ENCODE data around the gene ORMDL2. TPM values are rescaled to one million over a fixed set of nuclear protein-coding genes. Genes with fewer than 3 reads are reported as not detected.

ORMDL2 gene
- total and polyA plus RNA-seq, 3 experiments from 2014 or later = 49.0 to 110 (median 49.7) TPM

- Mint-ChIP-seq H3K9me3 (no peaks in the 10 kb centered on the region), H3K27ac (no peak overlapping the region), H3K4me3 (no peak overlapping the region), H3K27me3 (no peaks in the 10 kb centered on the region), H3K36me3 (peaks cover 0 to 62% (median 8%) of the 10 kb centered on the region in 3 donors), H3K4me1 (peaks cover 33 to 45% (median 42%) of the 10 kb centered on the region in 3 donors)
- peak overlapping the region; percentile 94 for H3K4me3 ChIP-seq (ENCODE audit: low read length)
- H3K27ac ChIP-seq (ENCODE audit: low read depth, low read length) = peak overlapping the region; percentile 86
- POLR2A ChIA-PET = interaction anchor here (1.1 to 4.4 kb wide), 9 partner anchors 10 to 543 kb away, joined by 5 to 105 read pairs (median 16); partner anchors contain the start of genes BLOC1S1, DGKA, DNAJC14 and PYM1
- peaks cover 24% of the 10 kb centered on the region for H3K36me3 ChIP-seq (ENCODE audit: insufficient read depth, low read length)
- no peaks in the 10 kb centered on the region for H3K27me3 ChIP-seq (ENCODE audit: insufficient read depth, low read length, poor library complexity, severe bottlenecking)
- DNase-seq = no peak
- peaks cover 39% of the 10 kb centered on the region for H3K4me1 ChIP-seq (ENCODE audit: insufficient read depth, low read length)
- no peaks in the 10 kb centered on the region for H3K9me3 ChIP-seq (ENCODE audit: low read length)
- CTCF ChIA-PET = interaction anchor here (0.9 to 5.4 kb wide), 11 partner anchors 10 to 228 kb away, joined by 3 to 52 read pairs (median 6); partner anchors contain the start of genes DNAJC14 and RAB5B
Measured at GRCh38 chr12:55816881-55817344, 928 bp upstream of the ORMDL2 start.

- peaks cover 0 to 64% (median 10%) of the 10 kb centered on the region in 3 donors for H3K36me3 Mint-ChIP-seq
- Histone ChIP-seq H3K4me1 (ENCODE audit: insufficient read depth, low read length) (peaks cover 39% of the 10 kb centered on the region), H3K27me3 (ENCODE audit: insufficient read depth, low read length, poor library complexity, severe bottlenecking) (no peaks in the 10 kb centered on the region), H3K4me3 (ENCODE audit: low read length) (peak overlapping the region; percentile 81), H3K36me3 (ENCODE audit: insufficient read depth, low read length) (peaks cover 31% of the 10 kb centered on the region), H3K9me3 (ENCODE audit: low read length) (no peaks in the 10 kb centered on the region), H3K27ac (ENCODE audit: low read depth, low read length) (peak overlapping the region; percentile 60)
- ChIA-PET CTCF (interaction anchor here (0.9 to 5.4 kb wide), 15 partner anchors 8 to 286 kb away, joined by 3 to 52 read pairs (median 5); partner anchors contain the start of genes DNAJC14, GDF11, PA2G4 and PYM1), POLR2A (interaction anchor here (0.9 to 4.4 kb wide), 18 partner anchors 9 to 631 kb away, joined by 3 to 105 read pairs (median 6); partner anchors contain the start of genes BLOC1S1, DGKA, DNAJC14 and ESYT1)
- H3K27ac Mint-ChIP-seq = no peak overlapping the region
- H3K27me3 Mint-ChIP-seq = no peaks in the 10 kb centered on the region
- DNase-seq = peak in 1 of 5 donors; percentile 68
- H3K4me3 Mint-ChIP-seq = no peak overlapping the region
- no peaks in the 10 kb centered on the region for H3K9me3 Mint-ChIP-seq
- H3K4me1 Mint-ChIP-seq = peaks cover 25 to 35% (median 32%) of the 10 kb centered on the region in 3 donors
Measured at GRCh38 chr12:55818140-55818728, 393 bp downstream of the ORMDL2 start.

GRCh38 chr12:55818886-55819285 lies 1.0 kb downstream of the ORMDL2 start:
- Mint-ChIP-seq H3K27ac (peak overlapping the region in 3 of 8 donors; percentile 43 to 72 (median 47)), H3K4me1 (peaks cover 22 to 32% (median 25%) of the 10 kb centered on the region in 3 donors), H3K9me3 (no peaks in the 10 kb centered on the region), H3K36me3 (peaks cover 0 to 63% (median 9%) of the 10 kb centered on the region in 3 donors), H3K4me3 (peak overlapping the region in 3 of 7 donors; percentile 55 to 86 (median 64)), H3K27me3 (no peaks in the 10 kb centered on the region)
- no peaks in the 10 kb centered on the region for H3K9me3 ChIP-seq (ENCODE audit: low read length)
- no peak for DNase-seq
- H3K4me3 ChIP-seq (ENCODE audit: low read length) = peak overlapping the region; percentile 81
- POLR2A ChIA-PET = interaction anchor here (0.9 to 4.4 kb wide), 9 partner anchors 8 to 631 kb away, joined by 3 to 105 read pairs (median 4); partner anchors contain the start of genes DNAJC14, ESYT1, RAB5B and TIMELESS
- CTCF ChIA-PET = interaction anchor here (1.2 to 5.4 kb wide), 7 partner anchors 12 to 285 kb away, joined by 3 to 52 read pairs (median 12); partner anchors contain the start of genes DNAJC14, GDF11, PA2G4 and PYM1
- peaks cover 31% of the 10 kb centered on the region for H3K36me3 ChIP-seq (ENCODE audit: insufficient read depth, low read length)
- peaks cover 35% of the 10 kb centered on the region for H3K4me1 ChIP-seq (ENCODE audit: insufficient read depth, low read length)
- no peaks in the 10 kb centered on the region for H3K27me3 ChIP-seq (ENCODE audit: insufficient read depth, low read length, poor library complexity, severe bottlenecking)
- peak overlapping the region; percentile 60 for H3K27ac ChIP-seq (ENCODE audit: low read depth, low read length)

DNA sequence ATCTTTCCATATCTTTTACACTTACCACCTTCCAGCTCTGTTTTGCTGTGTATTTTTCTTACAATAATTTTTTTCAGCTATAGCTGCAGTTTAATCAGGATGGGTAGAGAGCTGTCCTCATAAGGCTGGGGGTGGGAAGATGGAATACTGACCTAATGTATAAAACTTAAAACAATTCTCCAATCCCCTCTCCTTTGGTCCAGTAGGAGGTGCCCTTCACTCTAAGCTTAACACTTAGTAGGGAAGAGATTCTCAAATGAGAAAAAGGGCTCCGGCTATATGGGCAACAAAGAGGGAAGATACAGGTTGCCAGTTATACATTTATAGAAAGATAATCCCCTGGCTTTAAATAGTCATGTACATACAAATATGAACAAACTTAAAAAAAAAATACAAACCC lies 2.8 kb downstream of the ORMDL2 start:
- Histone ChIP-seq H3K27me3 (ENCODE audit: insufficient read depth, low read length, poor library complexity, severe bottlenecking) (no peaks in the 10 kb centered on the region), H3K9me3 (ENCODE audit: low read length) (no peaks in the 10 kb centered on the region), H3K36me3 (ENCODE audit: insufficient read depth, low read length) (peaks cover 35% of the 10 kb centered on the region), H3K27ac (ENCODE audit: low read depth, low read length) (no peak overlapping the region), H3K4me1 (ENCODE audit: insufficient read depth, low read length) (peaks cover 31% of the 10 kb centered on the region), H3K4me3 (ENCODE audit: low read length) (no peak overlapping the region)
- no peak overlapping the region for H3K4me3 Mint-ChIP-seq
- POLR2A ChIA-PET = interaction anchor here (4.4 kb wide), 1 partner anchor 10 kb away, joined by 105 read pairs; the partner anchor contains the start of gene DNAJC14
- H3K27ac Mint-ChIP-seq = peak overlapping the region in 3 of 8 donors; percentile 14 to 52 (median 44)
- H3K9me3 Mint-ChIP-seq = no peaks in the 10 kb centered on the region
- no peak for DNase-seq
- H3K4me1 Mint-ChIP-seq = peaks cover 15 to 25% (median 23%) of the 10 kb centered on the region in 3 donors
- peaks cover 0 to 57% (median 6%) of the 10 kb centered on the region in 3 donors for H3K36me3 Mint-ChIP-seq
- CTCF ChIA-PET = interaction anchor here (0.6 to 5.4 kb wide), 4 partner anchors 11 to 132 kb away, joined by 3 to 52 read pairs (median 6); partner anchors contain the start of gene DNAJC14
- H3K27me3 Mint-ChIP-seq = no peaks in the 10 kb centered on the region

DNA sequence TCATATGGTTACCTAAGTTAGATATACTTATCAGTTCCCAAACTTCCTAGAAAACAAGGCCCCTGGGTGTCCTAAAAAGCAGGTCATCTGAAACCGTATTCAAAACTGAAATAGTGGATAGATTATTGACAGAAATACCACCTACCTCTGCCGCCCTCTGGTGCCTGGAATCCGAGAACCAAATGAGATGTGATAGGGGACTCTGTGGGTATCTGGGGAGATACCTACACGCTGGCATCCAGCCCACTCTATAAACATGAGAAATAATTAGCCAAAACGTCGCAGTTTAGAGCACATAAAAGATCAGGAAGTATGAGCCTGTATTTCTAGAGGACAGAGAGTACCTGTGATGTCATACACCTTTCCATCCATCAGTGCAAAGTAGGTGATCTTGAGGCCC lies 4.4 kb downstream of the ORMDL2 start:
- H3K9me3 ChIP-seq (ENCODE audit: low read length) = no peaks in the 10 kb centered on the region
- Mint-ChIP-seq H3K4me1 (peaks cover 24 to 29% (median 24%) of the 10 kb centered on the region in 3 donors), H3K27me3 (no peaks in the 10 kb centered on the region), H3K9me3 (no peaks in the 10 kb centered on the region), H3K36me3 (peaks cover 0 to 55% (median 6%) of the 10 kb centered on the region in 3 donors), H3K27ac (peak overlapping the region in 4 of 8 donors; percentile 5 to 74 (median 54)), H3K4me3 (peak overlapping the region in 1 of 7 donors; percentile 28)
- H3K27ac ChIP-seq (ENCODE audit: low read depth, low read length) = no peak overlapping the region
- DNase-seq = no peak
- ChIA-PET CTCF (interaction anchor here (1.3 to 1.5 kb wide), 2 partner anchors 10 to 84 kb away, joined by 4 to 6 read pairs; no protein-coding TSS in a partner anchor), POLR2A (no interaction called here)
- H3K27me3 ChIP-seq (ENCODE audit: insufficient read depth, low read length, poor library complexity, severe bottlenecking) = no peaks in the 10 kb centered on the region
- H3K4me1 ChIP-seq (ENCODE audit: insufficient read depth, low read length) = peaks cover 36% of the 10 kb centered on the region
- H3K36me3 ChIP-seq (ENCODE audit: insufficient read depth, low read length) = peaks cover 35% of the 10 kb centered on the region
- H3K4me3 ChIP-seq (ENCODE audit: low read length) = no peak overlapping the region

DNA sequence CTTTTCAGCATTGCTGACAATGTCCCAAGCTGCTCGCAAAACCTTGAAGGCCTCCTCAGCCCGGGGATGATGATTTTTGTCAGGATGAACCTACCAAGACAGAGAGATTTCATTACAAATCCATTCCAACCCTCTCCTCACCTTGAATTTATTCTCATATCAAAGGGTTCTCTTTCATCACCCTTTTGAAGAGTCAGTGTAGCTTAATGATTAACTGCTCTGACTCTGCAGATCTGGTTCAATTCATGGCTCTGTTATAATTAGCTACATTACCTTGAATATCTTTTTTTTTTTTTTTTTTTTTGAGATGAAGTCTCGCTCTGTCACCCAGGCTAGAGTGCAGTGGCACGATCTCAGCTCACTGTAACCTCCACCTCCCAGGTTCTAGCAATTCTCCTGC lies 5.6 kb downstream of the ORMDL2 start:
- Histone ChIP-seq H3K27me3 (ENCODE audit: insufficient read depth, low read length, poor library complexity, severe bottlenecking) (no peaks in the 10 kb centered on the region), H3K27ac (ENCODE audit: low read depth, low read length) (no peak overlapping the region), H3K4me1 (ENCODE audit: insufficient read depth, low read length) (peaks cover 46% of the 10 kb centered on the region), H3K9me3 (ENCODE audit: low read length) (no peaks in the 10 kb centered on the region), H3K4me3 (ENCODE audit: low read length) (no peak overlapping the region), H3K36me3 (ENCODE audit: insufficient read depth, low read length) (peaks cover 35% of the 10 kb centered on the region)
- Mint-ChIP-seq H3K4me3 (no peak overlapping the region), H3K27ac (peak overlapping the region in 3 of 8 donors; percentile 8 to 74 (median 61)), H3K9me3 (no peaks in the 10 kb centered on the region), H3K27me3 (no peaks in the 10 kb centered on the region), H3K4me1 (peaks cover 33 to 41% (median 36%) of the 10 kb centered on the region in 3 donors), H3K36me3 (peaks cover 0 to 62% (median 6%) of the 10 kb centered on the region in 3 donors)
- DNase-seq = no peak
- POLR2A ChIA-PET = no interaction called here
- CTCF ChIA-PET = interaction anchor here (1.1 to 1.5 kb wide), 3 partner anchors 11 to 117 kb away, joined by 3 to 6 read pairs (median 4); no protein-coding TSS in a partner anchor

GRCh38 chr12:55824726-55825125 lies 6.9 kb downstream of the ORMDL2 start:
- Mint-ChIP-seq H3K27ac (peak overlapping the region in 7 of 8 donors; percentile 13 to 86 (median 74)), H3K27me3 (no peaks in the 10 kb centered on the region), H3K4me1 (peaks cover 30 to 50% (median 40%) of the 10 kb centered on the region in 3 donors), H3K4me3 (peak overlapping the region in 1 of 7 donors; percentile 74), H3K36me3 (peaks cover 0 to 57% (median 6%) of the 10 kb centered on the region in 3 donors), H3K9me3 (no peaks in the 10 kb centered on the region)
- Histone ChIP-seq H3K4me3 (ENCODE audit: low read length) (no peak overlapping the region), H3K27ac (ENCODE audit: low read depth, low read length) (no peak overlapping the region), H3K36me3 (ENCODE audit: insufficient read depth, low read length) (peaks cover 26% of the 10 kb centered on the region), H3K27me3 (ENCODE audit: insufficient read depth, low read length, poor library complexity, severe bottlenecking) (no peaks in the 10 kb centered on the region), H3K4me1 (ENCODE audit: insufficient read depth, low read length) (peaks cover 42% of the 10 kb centered on the region), H3K9me3 (ENCODE audit: low read length) (no peaks in the 10 kb centered on the region)
- ChIA-PET POLR2A (interaction anchor here (0.6 to 0.7 kb wide), 2 partner anchors 80 to 111 kb away, joined by 4 to 8 read pairs; no protein-coding TSS in a partner anchor), CTCF (interaction anchor here (0.9 to 1.3 kb wide), 4 partner anchors 12 to 116 kb away, joined by 3 to 5 read pairs (median 4); no protein-coding TSS in a partner anchor)
- no peak for DNase-seq
